Upper lobe of left lung (tissue), 6 donors: ENCODE measurements around the gene DERL3. TPM values are rescaled to one million over a fixed set of nuclear protein-coding genes. Genes with fewer than 3 reads are reported as not detected.
"Not testable (repeated sequence)": the region's sequence is repeated elsewhere in the genome, so short reads cannot be mapped to it uniquely, and the experiment has no call there.

Experiments used
- ATAC-seq, 2 donors: fragments of 200-7000 bp; cut with Tn5 transposase; one replicate each; pipeline ENCODE4 v1.9.1; 2022; ENCODE audit warnings: mild to moderate bottlenecking in 2 of 2, moderate library complexity in 2 of 2; ENCODE audit not compliant: low FRiP score in 2 of 2
- DNase-seq, 2 donors: peaks; one replicate each; pipeline ENCODE4 v3.0.0-alpha.2; 2019 to 2020
- H3K27ac ChIP-seq, 4 donors: fragments of 200-600 bp; sonication (generic); one replicate each; pipeline ENCODE4 v1.5.1; 2016 to 2019
- H3K27me3 ChIP-seq, 4 donors: fragments of 200-600 bp; sonication (generic); one replicate each; pipeline ENCODE4 v1.5.1; 2017 to 2019
- H3K36me3 ChIP-seq, 4 donors: fragments of 200-600 bp; sonication (generic); one replicate each; pipeline ENCODE4 v1.5.1; 2016 to 2019
- H3K4me1 ChIP-seq, 4 donors: fragments of 200-600 bp; sonication (generic); one replicate each; pipeline ENCODE4 v1.5.1; 2018 to 2019
- H3K4me3 ChIP-seq, 4 donors: fragments of 200-600 bp; sonication (generic); one replicate each; pipeline ENCODE4 v1.5.1; 2017 to 2019; ENCODE audit warnings: mild to moderate bottlenecking in 2 of 4, moderate library complexity in 1 of 4
- H3K9me3 ChIP-seq, 4 donors: fragments of 200-600 bp; sonication (generic); one replicate each; pipeline ENCODE4 v1.5.1; 2018 to 2019
- EP300 ChIP-seq, 4 donors: sonication (generic); formaldehyde crosslinking; IDR thresholded peaks; one replicate each; pipeline ENCODE4 v1.5.1; 2017; ENCODE audit warnings: antibody characterized with exemption in 4 of 4, control low read depth in 2 of 4
- POLR2A ChIP-seq, 4 donors: fragments of 450-650 bp; IDR thresholded peaks; one replicate each; pipeline ENCODE4 v1.5.1; 2016 to 2017; ENCODE audit warnings: antibody characterized with exemption in 4 of 4, mild to moderate bottlenecking in 2 of 4
- POLR2AphosphoS5 ChIP-seq, 2 donors: sonication (generic); formaldehyde crosslinking; IDR thresholded peaks; one replicate each; pipeline ENCODE4 v1.5.1; 2017; ENCODE audit warnings: antibody characterized with exemption in 2 of 2
- WGBS, 2 donors: methylation state at CpG; one replicate each; pipeline ENCODE4 v1.1.5; 2017 to 2018; 5-methylcytosine and 5-hydroxymethylcytosine counted together
- total RNA-seq, 6 donors: library from RNA; depleted of rRNA in 4 of 6; stranded (reverse); fragments of >200 nt in 4 of 6; gene quantifications; one replicate each; pipeline versions ENCODE4 v1.1.0 to v1.2.1, GENCODE V29; 2016 to 2021
- TF ChIP-seq, protein P1 (sequence below), 6 experiments: fragments of 450-650 bp in 4 of 6; fragments of 200-600 bp in 2 of 6; sonication (generic) in 2 of 6; IDR thresholded peaks; one replicate each; pipeline ENCODE4 v1.5.1; 2016 to 2019; ENCODE audit warnings: antibody characterized with exemption in 6 of 6
- donor health status: DM: no; HTN: no; CAD: no; lungs with moderate emphysema.
- donor health status: DM: no; HTN: yes; CAD: no; lungs with severe emphysema.

DERL3 gene
- total RNA-seq, 6 donors from 2014 or later: 1.9 to 14.8 (median 5.5) TPM

- peak in 1 of 2 donors; percentile 40 for DNase-seq
- Histone ChIP-seq H3K4me1 (peaks cover 9 to 17% (median 13%) of the 10 kb centered on the region in 4 donors), H3K27ac (no peak overlapping the region), H3K27me3 (no peaks in the 10 kb centered on the region), H3K36me3 (no peaks in the 10 kb centered on the region), H3K4me3 (no peak overlapping the region), H3K9me3 (no peaks in the 10 kb centered on the region)
- WGBS, 2 donors: 81 to 86% methylated on average over 3 of the region's 3 CpGs
- ATAC-seq: no peak
- no peak for TF ChIP-seq POLR2A (IDR thresholded peaks at IDR 0.05)
- TF ChIP-seq, protein P1, sequence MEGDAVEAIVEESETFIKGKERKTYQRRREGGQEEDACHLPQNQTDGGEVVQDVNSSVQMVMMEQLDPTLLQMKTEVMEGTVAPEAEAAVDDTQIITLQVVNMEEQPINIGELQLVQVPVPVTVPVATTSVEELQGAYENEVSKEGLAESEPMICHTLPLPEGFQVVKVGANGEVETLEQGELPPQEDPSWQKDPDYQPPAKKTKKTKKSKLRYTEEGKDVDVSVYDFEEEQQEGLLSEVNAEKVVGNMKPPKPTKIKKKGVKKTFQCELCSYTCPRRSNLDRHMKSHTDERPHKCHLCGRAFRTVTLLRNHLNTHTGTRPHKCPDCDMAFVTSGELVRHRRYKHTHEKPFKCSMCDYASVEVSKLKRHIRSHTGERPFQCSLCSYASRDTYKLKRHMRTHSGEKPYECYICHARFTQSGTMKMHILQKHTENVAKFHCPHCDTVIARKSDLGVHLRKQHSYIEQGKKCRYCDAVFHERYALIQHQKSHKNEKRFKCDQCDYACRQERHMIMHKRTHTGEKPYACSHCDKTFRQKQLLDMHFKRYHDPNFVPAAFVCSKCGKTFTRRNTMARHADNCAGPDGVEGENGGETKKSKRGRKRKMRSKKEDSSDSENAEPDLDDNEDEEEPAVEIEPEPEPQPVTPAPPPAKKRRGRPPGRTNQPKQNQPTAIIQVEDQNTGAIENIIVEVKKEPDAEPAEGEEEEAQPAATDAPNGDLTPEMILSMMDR (IDR thresholded peaks at IDR 0.05): peak in 4 of 6 experiments; percentile 14 to 49 (median 38)
Measured at GRCh38 chr22:23862103-23862502, 23.3 kb upstream of the DERL3 start.

- H3K27me3 ChIP-seq, H3K27ac ChIP-seq, H3K4me3 ChIP-seq, ATAC-seq, H3K36me3 ChIP-seq, DNase-seq, H3K9me3 ChIP-seq: not testable (repeated sequence)
- H3K4me1 ChIP-seq: peaks cover 16 to 24% (median 20%) of the 10 kb centered on the region in 4 donors
- 93 to 95% methylated on average over 8 of the region's 8 CpGs for WGBS, 2 donors
Measured at GRCh38 chr22:23860187-23860586, 21.4 kb upstream of the DERL3 start.

DNA sequence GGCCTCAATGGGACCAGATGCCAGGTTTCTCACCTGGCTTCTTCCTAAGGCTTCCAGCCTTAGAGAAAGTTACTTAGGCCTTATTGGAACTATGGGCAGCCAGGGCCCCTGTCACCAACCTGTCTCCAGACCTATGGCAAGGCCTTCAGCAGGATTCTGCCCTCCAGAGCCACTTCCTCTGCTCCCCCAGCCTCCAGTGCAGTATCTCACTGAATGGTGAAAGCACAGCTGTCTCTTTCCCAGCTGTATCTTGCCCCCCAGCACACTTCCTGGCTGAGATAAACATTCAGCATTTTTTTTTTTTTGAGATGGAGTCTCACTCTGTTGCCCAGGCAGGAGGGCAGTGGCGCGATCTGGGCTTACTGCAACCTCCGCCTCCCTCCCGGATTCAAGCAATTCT lies 20.4 kb upstream of the DERL3 start:
- no peaks in the 10 kb centered on the region for H3K27me3 ChIP-seq
- ATAC-seq: no peak

GRCh38 chr22:23858484-23858815 lies 19.6 kb upstream of the DERL3 start:
- ATAC-seq (no peak), DNase-seq (no peak)
- Histone ChIP-seq H3K27ac (no peak overlapping the region), H3K36me3 (no peaks in the 10 kb centered on the region), H3K4me3 (peak overlapping the region; percentile 60 to 84 (median 70)), H3K9me3 (no peaks in the 10 kb centered on the region), H3K4me1 (peaks cover 16 to 24% (median 20%) of the 10 kb centered on the region in 4 donors), H3K27me3 (no peaks in the 10 kb centered on the region)
- 64 to 73% methylated on average over 7 of the region's 7 CpGs for WGBS, 2 donors
- TF ChIP-seq POLR2A (IDR thresholded peaks at IDR 0.05) (no peak), POLR2AphosphoS5 (IDR thresholded peaks at IDR 0.05) (no peak), EP300 (IDR thresholded peaks at IDR 0.05) (no peak)
- TF ChIP-seq, protein P1 (IDR thresholded peaks at IDR 0.05): peak in 1 of 6 experiments; percentile 43

More for the DNA sequence above, 20.4 kb upstream of the DERL3 start:
- DNase-seq: no peak
- whole genome bisulfite sequencing, 2 donors: 75 to 87% methylated on average over 4 of the region's 4 CpGs
- Histone ChIP-seq H3K27ac (no peak overlapping the region), H3K4me1 (peaks cover 16 to 24% (median 20%) of the 10 kb centered on the region in 4 donors), H3K9me3 (no peaks in the 10 kb centered on the region), H3K4me3 (no peak overlapping the region), H3K36me3 (no peaks in the 10 kb centered on the region)
- TF ChIP-seq EP300 (IDR thresholded peaks at IDR 0.05): no peak

GRCh38 chr22:23857606-23858483 lies 19.0 kb upstream of the DERL3 start, which contains the start of gene SLC2A11:
SLC2A11 (plus strand) TSS chr22:23857875; CDS start chr22:23858000, 125 bp downstream.
- WGBS, 2 donors: 0 to 1% methylated on average over 5 to 52 of the region's 60 CpGs
- DNase-seq (peak; percentile 94 to 96), ATAC-seq (peak; percentile 98 to 99)
- Histone ChIP-seq H3K4me3 (peak within 1 kb of the TSS; percentile 60 to 84 (median 70)), H3K27ac (peak within 1 kb of the TSS; percentile 85 to 93 (median 87)), H3K4me1 (peaks cover 16 to 24% (median 20%) of the 10 kb centered on the region in 4 donors), H3K36me3 (no peaks in the 10 kb centered on the region), H3K27me3 (no peaks in the 10 kb centered on the region), H3K9me3 (no peaks in the 10 kb centered on the region)
- peak; percentile 84 to 89 for TF ChIP-seq POLR2AphosphoS5 (IDR thresholded peaks at IDR 0.05)
- TF ChIP-seq, protein P1 (IDR thresholded peaks at IDR 0.05): peak in 4 of 6 experiments; percentile 51 to 75 (median 70)
- no peak for TF ChIP-seq EP300 (IDR thresholded peaks at IDR 0.05)
- TF ChIP-seq POLR2A (IDR thresholded peaks at IDR 0.05): peak in 3 of 4 donors; percentile 56 to 86 (median 69)
